CD14-positive monocyte (primary cell): Measurements from ENCODE around the gene ZNF225. TPM values are rescaled to one million over a fixed set of nuclear protein-coding genes. Genes with fewer than 3 reads are reported as not detected.

ENCODE experiments used
- DNase-seq, 3 donors: peaks; one replicate each; pipeline ENCODE4 v3.0.0-alpha.2; 2011 to 2022
- H2AFZ ChIP-seq: 2 replicates; pipeline ENCODE4 v1.6.0; 2012; ENCODE audit warnings: mild to moderate bottlenecking, low read depth, low read length, inconsistent platforms; ENCODE audit not compliant: insufficient read depth, poor library complexity, severe bottlenecking
- H3K27ac ChIP-seq, 2 donors: 1 replicate in 1 of 2; 2 replicates in 1 of 2; pipeline ENCODE4 v1.5.1; 2012 to 2013; ENCODE audit warnings: low read length in 2 of 2, control low read depth in 1 of 2, inconsistent platforms in 1 of 2, low read depth in 1 of 2, mild to moderate bottlenecking in 1 of 2
- H3K27me3 ChIP-seq, 2 donors: one replicate each; pipeline versions ENCODE4 v1.6.0 to v1.6.1; 2011 to 2013; ENCODE audit warnings: low read length in 2 of 2; ENCODE audit not compliant: control insufficient read depth in 2 of 2, insufficient read depth in 2 of 2
- H3K36me3 ChIP-seq, 2 donors: replicated peaks in 1 of 2; 1 replicate in 1 of 2; 2 replicates in 1 of 2; pipeline versions ENCODE4 v1.5.1 to v1.6.1; 2012 to 2013; ENCODE audit warnings: low read length in 2 of 2, control low read depth in 1 of 2, inconsistent platforms in 1 of 2, mild to moderate bottlenecking in 1 of 2; ENCODE audit not compliant: insufficient read depth in 2 of 2, control insufficient read depth in 1 of 2
- H3K4me1 ChIP-seq, 2 donors: 1 replicate in 1 of 2; 2 replicates in 1 of 2; pipeline versions ENCODE4 v1.5.1 to v1.6.1; 2012 to 2013; ENCODE audit warnings: low read length in 2 of 2, control low read depth in 1 of 2, inconsistent platforms in 1 of 2, mild to moderate bottlenecking in 1 of 2, moderate library complexity in 1 of 2; ENCODE audit not compliant: insufficient read depth in 2 of 2, control insufficient read depth in 1 of 2
- H3K4me2 ChIP-seq: replicated peaks from 2 replicates; pipeline ENCODE3; 2012; ENCODE audit warnings: low read length, moderate library complexity, mild to moderate bottlenecking; ENCODE audit not compliant: poor library complexity, severe bottlenecking; ENCODE audit errors: extremely low read depth
- H3K4me3 ChIP-seq, 3 experiments: fragments of 200-600 bp in 1 of 3; sonication (generic) in 1 of 3; replicated peaks in 1 of 3; 1 replicate in 2 of 3; 2 replicates in 1 of 3; pipeline ENCODE4 v1.5.1; 2011 to 2013; ENCODE audit warnings: low read length in 3 of 3, mild to moderate bottlenecking in 3 of 3, control low read depth in 2 of 3, low read depth in 2 of 3, inconsistent platforms in 1 of 3, moderate library complexity in 1 of 3
- H3K79me2 ChIP-seq: 2 replicates; pipeline ENCODE4 v1.6.0; 2012; ENCODE audit warnings: mild to moderate bottlenecking, control low read depth, inconsistent platforms, low read length, moderate library complexity; ENCODE audit not compliant: insufficient read depth
- H3K9ac ChIP-seq: 2 replicates; pipeline ENCODE4 v1.6.0; 2017; ENCODE audit warnings: low read length, mild to moderate bottlenecking; ENCODE audit not compliant: insufficient read depth, poor library complexity, severe bottlenecking
- H3K9me3 ChIP-seq, 2 donors: replicated peaks in 1 of 2; 1 replicate in 1 of 2; 2 replicates in 1 of 2; pipeline versions ENCODE4 v1.5.1 to v1.6.1; 2012 to 2013; ENCODE audit warnings: low read length in 2 of 2, control low read depth in 1 of 2; ENCODE audit not compliant: control insufficient read depth in 1 of 2, insufficient read depth in 1 of 2
- H4K20me1 ChIP-seq: 2 replicates; pipeline ENCODE4 v1.6.0; 2012; ENCODE audit warnings: mild to moderate bottlenecking, low read length, control low read depth, moderate library complexity; ENCODE audit not compliant: insufficient read depth
- H3K27ac Mint-ChIP-seq, 7 donors: one replicate each; pipeline ENCODE4 v1.8.0; 2020; ENCODE audit warnings: mild to moderate bottlenecking in 7 of 7, mixed read lengths in 7 of 7, moderate library complexity in 6 of 7, inconsistent platforms in 2 of 7
- H3K27me3 Mint-ChIP-seq, 3 donors: one replicate each; pipeline ENCODE4 v1.8.0; 2021 to 2022; ENCODE audit warnings: low read depth in 3 of 3, mild to moderate bottlenecking in 3 of 3, mixed read lengths in 3 of 3, moderate library complexity in 3 of 3, inconsistent platforms in 1 of 3
- H3K36me3 Mint-ChIP-seq, 2 donors: one replicate each; pipeline ENCODE4 v1.8.0; 2020; ENCODE audit warnings: mixed read lengths in 2 of 2, inconsistent platforms in 1 of 2, mild to moderate bottlenecking in 1 of 2
- H3K4me1 Mint-ChIP-seq: one replicate; pipeline ENCODE4 v1.8.0; 2020; ENCODE audit warnings: mild to moderate bottlenecking, mixed read lengths
- H3K4me3 Mint-ChIP-seq, 2 donors: one replicate each; pipeline ENCODE4 v1.8.0; 2020; ENCODE audit warnings: mild to moderate bottlenecking in 2 of 2, mixed read lengths in 2 of 2, moderate library complexity in 1 of 2
- H3K9me3 Mint-ChIP-seq, 7 donors: one replicate each; pipeline ENCODE4 v1.8.0; 2020 to 2022; ENCODE audit warnings: mixed read lengths in 7 of 7, mild to moderate bottlenecking in 6 of 7, moderate library complexity in 6 of 7, inconsistent platforms in 2 of 7
- CTCF ChIP-seq: fragments of 200-600 bp; IDR thresholded peaks from one replicate; pipeline ENCODE4 v1.8.0; 2022; ENCODE audit warnings: antibody characterized with exemption, mild to moderate bottlenecking
- WGBS: methylation state at CpG from one replicate; pipeline ENCODE4 v1.1.5; 2013; ENCODE audit warnings: missing lambda C conversion rate; ENCODE audit not compliant: insufficient coverage; 5-methylcytosine and 5-hydroxymethylcytosine counted together
- intact Hi-C, 2 donors: fragments of 100-400 bp; cut with micrococcal nuclease; formaldehyde crosslinking; loops; one replicate each; pipeline versions ENCODE4 v1.15.0 to v1.15.1; 2023
- polyA minus RNA-seq: library from RNA; depleted of rRNA, polyadenylated mRNA; stranded (reverse); fragments of >200 nt; gene quantifications from 2 replicates; pipeline ENCODE4 v1.2.3, GENCODE V29; 2012
- polyA plus RNA-seq, 3 donors: library from polyadenylated mRNA; depleted of rRNA in 1 of 3; unstranded in 2 of 3; stranded (reverse) in 1 of 3; fragments of 300-500 nt in 2 of 3; fragments of >200 nt in 1 of 3; fragmentation: Illumina TruSeq in 2 of 3; gene quantifications; 1 replicate in 2 of 3; 2 replicates in 1 of 3; pipeline ENCODE4 v1.2.3, GENCODE V29; 2012 to 2021
- total RNA-seq, 12 experiments: library from RNA in 1 of 12; stranded (reverse) in 1 of 12; fragments of 120-200 nt in 1 of 12; gene quantifications; one replicate each; pipeline ENCODE4 v1.2.4 and lab custom pipeline; 2013 to 2026; ENCODE audit warnings: mixed read lengths in 6 of 12, inconsistent platforms in 1 of 12

ZNF225 gene
- 4.0 TPM for total RNA-seq (2013)
- 1 to 10 TPM in 1 of 3 donors, under 1 TPM in 2; 0.86 to 1.1 (median 0.93) TPM for polyA plus RNA-seq
- polyA minus RNA-seq = 0.48 and 0.69 TPM in 2 replicates
- total RNA-seq (lab: John Stamatoyannopoulos, UW) = 1.1 to 5.3 (median 3.0) reads per million in 11 experiments

- peaks cover 7% of the 10 kb centered on the region for H3K79me2 ChIP-seq
- peaks cover 22 to 23% of the 10 kb centered on the region in 2 donors for H3K36me3 Mint-ChIP-seq
- H3K9ac ChIP-seq = peak within 1 kb of the TSS; percentile 74
- H3K9me3 ChIP-seq = peaks cover 19 to 38% of the 10 kb centered on the region in 2 donors
- no peak for TF ChIP-seq CTCF
- H3K4me1 ChIP-seq = peaks cover 17 to 27% of the 10 kb centered on the region in 2 donors
- H3K27ac ChIP-seq = peak within 1 kb of the TSS; percentile 47 to 76
- peaks cover 0 to 2% (median 0%) of the 10 kb centered on the region in 3 donors for H3K27me3 Mint-ChIP-seq
- H4K20me1 ChIP-seq = no peaks in the 10 kb centered on the region
- peak; percentile 92 to 96 (median 94) for DNase-seq
- peak within 1 kb of the TSS; percentile 98 to 100 for H3K4me3 Mint-ChIP-seq
- intact Hi-C loops = loop anchor here (2.0 to 10.0 kb wide), 6 partner anchors 18 to 178 kb away; partner anchors contain the start of genes ZNF224 (in 2 of the 2), ZNF230 (in 1 of the 2), ZNF234 (in 1 of the 2) and ZNF45 (in 1 of the 2)
- peak within 1 kb of the TSS; percentile 96 for H3K4me2 ChIP-seq
- under 1% methylated on average over 44 of the region's 44 CpGs for WGBS
- peak within 1 kb of the TSS; percentile 87 to 95 (median 91) for H3K27ac Mint-ChIP-seq
- peaks cover 20 to 38% (median 32%) of the 10 kb centered on the region in 7 donors for H3K9me3 Mint-ChIP-seq
- H3K27me3 ChIP-seq = no peaks in the 10 kb centered on the region
- peaks cover 23% of the 10 kb centered on the region for H3K4me1 Mint-ChIP-seq
- peaks cover 14 to 25% of the 10 kb centered on the region in 2 donors for H3K36me3 ChIP-seq
- H3K4me3 ChIP-seq = peak within 1 kb of the TSS; percentile 92 to 94 (median 94)
- peak within 1 kb of the TSS; percentile 95 for H2AFZ ChIP-seq
Measured at GRCh38 chr19:44113138-44113783, at the start of gene ZNF225. Gene ZNF225, plus strand, starts transcription at chr19:44113399. Its CDS starts 2,429 bp downstream, at chr19:44115828.

- Mint-ChIP-seq H3K4me3 (no peak overlapping the region), H3K4me1 (peaks cover 4% of the 10 kb centered on the region), H3K9me3 (peaks cover 49 to 83% (median 75%) of the 10 kb centered on the region in 7 donors), H3K27ac (no peak overlapping the region), H3K27me3 (no peaks in the 10 kb centered on the region), H3K36me3 (peaks cover 50 to 56% of the 10 kb centered on the region in 2 donors)
- TF ChIP-seq CTCF = no peak
- H3K79me2 ChIP-seq = no peaks in the 10 kb centered on the region
- H3K4me1 ChIP-seq = peaks cover under 1 to 2% of the 10 kb centered on the region in 2 donors
- H4K20me1 ChIP-seq = no peaks in the 10 kb centered on the region
- H3K9ac ChIP-seq = no peak overlapping the region
- H3K9me3 ChIP-seq = peaks cover 45 to 95% of the 10 kb centered on the region in 2 donors
- H3K4me3 ChIP-seq = peak overlapping the region in 1 of 3 experiments; percentile 3
- no peaks in the 10 kb centered on the region for H3K27me3 ChIP-seq
- peaks cover 29 to 62% of the 10 kb centered on the region in 2 donors for H3K36me3 ChIP-seq
- WGBS = no CpG with 5 or more reads among the region's 3 CpGs
- no peak for DNase-seq
- H2AFZ ChIP-seq = no peak overlapping the region
- intact Hi-C loops = no loop called here
- H3K4me2 ChIP-seq = no peak overlapping the region
- H3K27ac ChIP-seq = no peak overlapping the region
Measured at GRCh38 chr19:44066305-44066704, 46.9 kb upstream of the ZNF225 start.
